IPS-20b (cell line): Measurements from ENCODE around the gene CFAP251.
"Not testable (repeated sequence)": the region's sequence is repeated elsewhere in the genome, so short reads cannot be mapped to it uniquely, and the experiment has no call there.

Experiments
- H3K27ac ChIP-seq: one replicate; pipeline ENCODE4 v1.5.1; 2013; ENCODE audit warnings: low read length
- H3K27me3 ChIP-seq: 2 replicates; pipeline ENCODE4 v1.6.1; 2013; ENCODE audit warnings: mild to moderate bottlenecking, low read length, inconsistent platforms; ENCODE audit not compliant: insufficient read depth
- H3K36me3 ChIP-seq: 2 replicates; pipeline ENCODE4 v1.6.1; 2013; ENCODE audit warnings: low read depth, mild to moderate bottlenecking, inconsistent platforms, low read length, moderate library complexity; ENCODE audit not compliant: insufficient read depth
- H3K4me1 ChIP-seq: 2 replicates; pipeline ENCODE4 v1.6.1; 2013; ENCODE audit warnings: mild to moderate bottlenecking, control low read depth, inconsistent platforms, low read length, moderate library complexity; ENCODE audit not compliant: insufficient read depth
- H3K4me3 ChIP-seq: 2 replicates; pipeline ENCODE4 v1.5.1; 2013; ENCODE audit warnings: mild to moderate bottlenecking, low read length, inconsistent platforms
- H3K9ac ChIP-seq: 2 replicates; pipeline ENCODE4 v1.6.1; 2013; ENCODE audit warnings: low read depth, mild to moderate bottlenecking, inconsistent platforms, low read length, moderate library complexity
- H3K9me3 ChIP-seq: 2 replicates; pipeline ENCODE4 v1.6.1; 2013; ENCODE audit warnings: mild to moderate bottlenecking, low read depth, low read length, inconsistent platforms; ENCODE audit not compliant: insufficient read depth

The CFAP251 gene

GRCh38 chr12:122028165-122028904, 109.9 kb downstream of the CFAP251 start:
- peaks cover 5% of the 10 kb centered on the region; the same call in 1 of the 2 replicates for H3K4me1 ChIP-seq
- H3K36me3 ChIP-seq = no peaks in the 10 kb centered on the region
- no peak overlapping the region for H3K9ac ChIP-seq
- peaks cover 9% of the 10 kb centered on the region for H3K27me3 ChIP-seq
- H3K4me3 ChIP-seq = no peak overlapping the region
- no peaks in the 10 kb centered on the region for H3K9me3 ChIP-seq
- no peak overlapping the region for H3K27ac ChIP-seq

- H3K4me3 ChIP-seq = no peak overlapping the region
- H3K9me3 ChIP-seq = no peaks in the 10 kb centered on the region
- H3K4me1 ChIP-seq = peaks cover 3% of the 10 kb centered on the region; the same call in 1 of the 2 replicates
- no peaks in the 10 kb centered on the region for H3K36me3 ChIP-seq
- H3K27me3 ChIP-seq = peaks cover 2% of the 10 kb centered on the region; the same call in 1 of the 2 replicates
- H3K9ac ChIP-seq = no peak overlapping the region
- no peak overlapping the region for H3K27ac ChIP-seq
Observed at GRCh38 chr12:122028905-122029560, 110.6 kb downstream of the CFAP251 start.

DNA sequence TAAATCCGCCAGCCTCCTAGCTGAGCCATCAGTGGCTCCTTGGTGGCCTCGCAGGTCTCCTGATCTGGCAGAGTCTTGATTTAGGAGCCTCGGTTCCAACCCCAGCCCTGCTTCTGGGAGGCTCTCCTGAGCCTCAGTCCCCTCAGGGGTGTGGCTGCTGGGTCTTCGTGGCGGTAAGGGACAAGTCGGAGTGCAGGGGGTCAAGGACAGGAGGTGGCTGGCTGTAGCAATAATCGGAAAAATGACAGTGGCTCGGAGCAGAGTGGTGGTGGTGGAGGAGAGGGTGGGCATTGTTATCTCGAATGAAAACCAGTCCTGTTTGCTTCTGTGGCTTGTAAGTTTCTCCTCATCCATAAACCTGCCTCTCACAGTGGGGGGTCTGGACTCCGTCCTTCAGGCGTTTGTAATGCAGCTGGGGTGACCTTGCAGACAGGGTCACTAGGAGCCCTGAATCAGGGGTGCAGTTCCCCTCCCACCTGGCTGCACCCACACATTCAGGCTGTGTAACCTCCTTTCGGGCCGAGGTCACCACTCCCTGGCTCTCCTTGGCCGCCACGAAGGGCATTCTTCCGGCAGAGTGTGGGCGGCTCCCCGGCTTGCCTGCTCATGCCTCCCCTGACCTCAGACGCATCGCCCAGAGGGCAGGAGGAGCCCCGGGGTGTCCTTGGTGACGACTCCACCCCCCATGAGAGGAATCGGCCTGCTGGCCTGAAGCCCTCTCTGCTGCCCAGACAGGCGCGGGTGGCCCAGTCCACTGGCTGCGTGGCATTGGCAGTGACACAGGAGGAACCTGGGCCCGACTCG, 111.4 kb downstream of the CFAP251 start:
- Histone ChIP-seq H3K9me3 (no peaks in the 10 kb centered on the region), H3K9ac (no peak overlapping the region), H3K4me1 (no peaks in the 10 kb centered on the region), H3K27ac (no peak overlapping the region), H3K27me3 (no peaks in the 10 kb centered on the region), H3K36me3 (peaks cover 3% of the 10 kb centered on the region; the same call in 1 of the 2 replicates), H3K4me3 (no peak overlapping the region)

DNA sequence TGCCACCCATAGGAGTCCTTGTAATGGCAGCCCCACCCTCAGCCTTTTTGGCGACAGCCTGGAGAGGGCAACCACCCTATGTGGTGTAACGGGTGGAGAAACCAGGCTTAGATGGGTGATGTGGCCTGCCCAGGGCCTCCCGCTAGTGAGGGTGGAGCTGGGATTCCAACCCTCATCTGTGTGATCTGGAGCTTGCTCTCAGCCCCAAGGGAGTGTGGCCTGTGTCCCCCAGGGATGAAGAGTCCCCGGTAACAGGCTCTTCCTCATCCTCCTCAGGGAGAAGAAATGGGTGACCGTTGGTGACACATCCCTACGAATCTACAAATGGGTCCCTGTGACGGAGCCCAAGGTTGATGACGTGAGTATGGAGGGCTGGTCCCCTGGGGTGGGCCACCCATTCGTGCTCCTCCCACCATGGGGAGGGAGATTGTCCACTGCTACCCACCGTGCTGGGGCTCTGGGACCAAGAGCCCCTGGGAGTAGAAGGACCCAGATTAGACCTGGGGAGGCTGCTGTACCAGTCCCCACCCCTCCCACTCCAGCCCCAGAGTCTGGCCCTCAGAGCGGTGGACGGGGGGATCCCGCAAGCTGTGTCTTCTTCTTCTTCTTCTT, 112.1 kb downstream of the CFAP251 start:
- Histone ChIP-seq H3K36me3 (peaks cover 10% of the 10 kb centered on the region), H3K4me1 (no peaks in the 10 kb centered on the region), H3K27me3 (no peaks in the 10 kb centered on the region), H3K9me3 (no peaks in the 10 kb centered on the region), H3K9ac (no peak overlapping the region), H3K4me3 (no peak overlapping the region), H3K27ac (no peak overlapping the region)

DNA sequence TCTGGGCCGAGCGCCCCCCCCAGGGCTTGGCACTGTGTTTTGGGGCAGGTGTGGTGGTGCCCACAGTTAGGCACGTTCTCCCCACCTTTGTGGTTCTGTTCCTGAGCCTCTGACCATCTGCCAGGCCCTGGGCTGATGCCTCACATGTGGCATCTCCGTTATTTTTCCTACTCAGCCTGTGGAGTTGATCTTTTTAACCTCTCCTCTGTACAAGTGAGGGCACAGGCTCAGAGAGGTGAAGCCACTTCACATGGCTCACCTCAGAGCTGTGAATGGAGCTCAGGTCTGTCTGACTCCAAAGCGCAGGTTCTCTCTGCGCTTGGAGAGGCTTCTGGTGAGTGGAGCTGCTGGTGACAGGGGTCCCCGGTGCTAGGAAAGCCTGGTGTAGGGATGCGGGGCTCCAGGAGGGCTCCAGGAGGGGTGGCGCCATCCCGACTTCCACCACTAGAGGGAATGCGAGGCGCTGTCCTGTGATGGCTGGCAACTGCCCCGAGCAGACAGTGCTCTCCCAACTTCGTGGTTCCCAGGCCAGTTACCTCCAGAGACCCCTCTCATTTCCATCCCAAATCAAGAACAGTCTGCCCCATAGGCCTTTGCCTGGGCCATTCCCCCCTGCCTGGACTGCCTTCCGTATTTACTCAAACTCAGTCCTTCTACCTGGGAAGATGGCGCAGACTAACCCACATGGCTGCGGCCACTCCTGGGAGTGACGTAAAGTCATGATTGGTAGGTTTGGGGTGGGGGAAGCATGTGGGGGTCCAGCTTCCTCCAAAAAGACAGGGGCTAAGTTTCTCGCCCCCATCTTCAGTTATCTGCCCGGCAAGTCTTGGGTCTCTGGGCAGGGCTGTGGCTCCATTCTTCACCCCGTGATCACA, 113.2 kb downstream of the CFAP251 start:
- Histone ChIP-seq H3K4me1 (no peaks in the 10 kb centered on the region), H3K27ac (no peak overlapping the region), H3K9ac (no peak overlapping the region), H3K36me3 (peaks cover 20% of the 10 kb centered on the region), H3K27me3 (no peaks in the 10 kb centered on the region), H3K9me3 (no peaks in the 10 kb centered on the region), H3K4me3 (no peak overlapping the region)

DNA sequence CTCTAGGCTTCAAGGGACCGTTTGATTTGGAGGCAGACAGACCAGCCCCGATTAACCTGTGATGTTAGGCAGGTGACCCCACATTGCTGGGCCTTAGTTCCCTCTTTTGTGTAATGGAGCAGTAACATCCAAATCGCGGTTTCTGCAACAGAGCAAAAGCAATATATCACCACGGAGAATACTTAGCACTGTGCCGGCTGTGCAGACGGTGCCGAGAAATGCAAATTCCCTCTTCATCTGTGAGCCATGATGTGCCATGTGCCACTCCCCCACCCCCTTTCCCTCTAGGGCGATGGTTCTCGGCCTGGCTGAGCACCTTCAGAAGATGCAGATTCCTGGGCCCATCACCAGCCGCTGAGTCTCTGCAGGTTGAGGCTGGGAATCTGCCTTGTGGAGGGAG, 114.2 kb downstream of the CFAP251 start:
- Histone ChIP-seq H3K4me1 (no peaks in the 10 kb centered on the region), H3K4me3 (no peak overlapping the region), H3K9me3 (no peaks in the 10 kb centered on the region), H3K36me3 (peaks cover 22% of the 10 kb centered on the region), H3K27me3 (no peaks in the 10 kb centered on the region), H3K27ac (no peak overlapping the region), H3K9ac (no peak overlapping the region)

GRCh38 chr12:122035292-122035691, 116.9 kb downstream of the CFAP251 start:
- no peak overlapping the region for H3K4me3 ChIP-seq
- peaks cover 37% of the 10 kb centered on the region for H3K36me3 ChIP-seq
- H3K27ac ChIP-seq = no peak overlapping the region

DNA sequence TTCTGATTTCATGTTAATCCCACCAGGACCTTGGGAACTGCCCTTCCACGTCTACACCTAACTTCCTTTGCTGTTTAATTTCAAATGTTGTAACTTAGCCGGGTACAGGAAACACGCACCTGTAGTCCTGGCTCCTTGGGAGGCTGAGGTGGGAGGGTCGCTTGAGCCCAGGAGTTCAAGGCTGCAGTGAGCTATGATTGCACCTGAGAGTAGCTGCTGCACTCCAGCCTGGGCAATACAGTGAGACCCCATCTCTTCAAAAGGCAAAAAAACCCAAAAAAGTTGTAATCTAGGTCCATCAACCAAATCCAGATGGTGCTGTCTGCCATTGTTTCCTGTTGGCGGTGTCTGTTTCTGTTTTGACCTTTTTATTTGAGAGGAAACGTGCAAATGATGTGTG, 117.8 kb downstream of the CFAP251 start:
- no peaks in the 10 kb centered on the region for H3K27me3 ChIP-seq
- no peaks in the 10 kb centered on the region for H3K4me1 ChIP-seq
- peaks cover 46% of the 10 kb centered on the region for H3K36me3 ChIP-seq
- H3K9ac ChIP-seq = no peak overlapping the region
- no peaks in the 10 kb centered on the region for H3K9me3 ChIP-seq
- no peak overlapping the region for H3K27ac ChIP-seq
- no peak overlapping the region for H3K4me3 ChIP-seq

More at GRCh38 chr12:122035292-122035691, 116.9 kb downstream of the CFAP251 start:
- Histone ChIP-seq H3K9me3 (no peaks in the 10 kb centered on the region), H3K9ac (no peak overlapping the region), H3K4me1 (no peaks in the 10 kb centered on the region), H3K27me3 (no peaks in the 10 kb centered on the region)

DNA sequence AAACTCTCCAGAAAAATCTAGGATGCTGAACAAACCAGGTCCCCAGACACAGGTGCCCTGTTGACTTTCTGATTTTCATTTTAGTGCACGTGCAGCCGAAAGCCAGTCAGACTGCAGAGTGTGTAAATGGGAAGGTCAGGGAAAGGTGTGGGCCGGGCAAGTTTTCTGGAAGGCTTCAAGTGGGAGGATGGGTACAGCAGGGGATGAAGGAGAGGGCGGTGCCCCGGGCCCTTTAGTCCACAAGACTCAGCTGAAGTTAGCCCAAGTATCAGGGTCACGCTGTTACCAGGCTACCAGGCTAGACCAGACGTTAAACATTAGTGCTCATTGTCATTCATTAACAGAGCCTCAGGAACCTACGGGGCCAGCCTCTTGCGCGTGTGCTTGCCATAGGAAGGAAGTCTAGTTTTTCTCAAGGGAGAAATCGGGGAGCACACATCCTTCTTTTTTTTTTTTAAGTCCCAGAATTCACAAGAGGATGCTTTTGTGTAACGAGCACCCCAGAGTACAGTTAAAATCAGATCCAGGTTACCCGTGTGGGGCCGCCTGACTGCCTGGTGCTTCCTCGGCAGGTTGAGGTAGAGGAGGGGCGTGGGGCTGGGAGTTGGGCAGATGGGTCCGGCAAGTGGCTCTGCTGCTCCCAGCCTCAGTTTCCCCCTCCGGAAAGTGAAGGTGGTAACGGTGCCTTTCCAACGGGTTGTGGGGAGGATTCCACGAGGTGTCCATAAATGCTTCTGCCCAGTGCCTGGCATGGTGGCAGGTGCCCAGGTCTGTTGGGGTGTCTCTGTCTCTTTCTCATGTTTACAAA, 122.4 kb downstream of the CFAP251 start:
- no peak overlapping the region for H3K4me3 ChIP-seq
- no peaks in the 10 kb centered on the region for H3K4me1 ChIP-seq
- H3K9ac ChIP-seq = no peak overlapping the region
- H3K27me3 ChIP-seq = no peaks in the 10 kb centered on the region
- H3K27ac ChIP-seq = no peak overlapping the region
- no peaks in the 10 kb centered on the region for H3K9me3 ChIP-seq
- peaks cover 54% of the 10 kb centered on the region for H3K36me3 ChIP-seq

DNA sequence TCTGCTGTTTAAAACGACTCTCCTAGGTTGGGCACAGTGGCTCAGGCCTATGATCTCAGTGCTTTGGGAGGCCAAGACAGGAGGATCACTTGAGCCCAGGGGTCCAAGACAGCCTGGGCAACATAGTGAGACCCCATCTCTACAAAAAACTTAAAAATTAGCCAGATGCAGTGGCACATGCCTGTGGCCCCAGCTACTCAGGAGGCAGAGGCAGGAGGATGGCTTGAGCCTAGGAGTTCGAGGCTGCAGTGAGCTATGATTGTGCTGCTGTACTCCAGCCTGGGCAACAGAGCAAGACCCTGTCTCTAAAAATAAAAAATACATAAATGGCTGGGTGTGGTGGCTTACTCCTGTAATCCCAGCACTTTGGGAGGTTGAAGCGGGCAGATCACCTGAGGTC, 123.1 kb downstream of the CFAP251 start:
- H3K36me3 ChIP-seq = peaks cover 55% of the 10 kb centered on the region
- H3K27ac ChIP-seq, H3K9ac ChIP-seq, H3K4me3 ChIP-seq, H3K9me3 ChIP-seq, H3K4me1 ChIP-seq, H3K27me3 ChIP-seq: not testable (repeated sequence)
